GM13976 (cell line): Measurements from ENCODE around the gene FKBP2.

Source experiments
- DNase-seq: peaks from one replicate; pipeline ENCODE4 v3.0.0; 2012; ENCODE audit warnings: low spot score
- CTCF ChIP-seq: IDR thresholded peaks from 2 replicates; pipeline ENCODE4 v1.5.1; 2012; ENCODE audit warnings: borderline replicate concordance, mild to moderate bottlenecking; ENCODE audit not compliant: insufficient read depth; ENCODE audit errors: extremely low read depth, missing control alignments, control extremely low read depth
- in situ Hi-C: fragments of 300-500 bp; cut with MboI; formaldehyde crosslinking; loops from one replicate; pipeline ENCODE4 v1.12.0; 2022; ENCODE audit warnings: low sequenced_read_pairs, mixed read lengths, inconsistent platforms; ENCODE audit not compliant: unreplicated experiment

The FKBP2 gene

GRCh38 chr11:64263021-64263946 lies 22.4 kb downstream of the FKBP2 start:
- DNase-seq, result no peak
- TF ChIP-seq CTCF, result no peak
- in situ Hi-C loops, result no loop called here

GRCh38 chr11:64263947-64264317 lies 23.0 kb downstream of the FKBP2 start:
- no peak for TF ChIP-seq CTCF
- in situ Hi-C loops, result no loop called here
- no peak for DNase-seq

GRCh38 chr11:64264371-64264852 lies 23.5 kb downstream of the FKBP2 start:
- no peak for DNase-seq
- no peak for TF ChIP-seq CTCF
- in situ Hi-C loops, result no loop called here

- no peak for TF ChIP-seq CTCF
- no peak for DNase-seq
- in situ Hi-C loops, result no loop called here
Measured at GRCh38 chr11:64265176-64266160, 24.6 kb downstream of the FKBP2 start.

GRCh38 chr11:64266339-64266738 lies 25.4 kb downstream of the FKBP2 start:
- no peak for DNase-seq
- in situ Hi-C loops, result no loop called here
- no peak for TF ChIP-seq CTCF

- no peak for TF ChIP-seq CTCF
- in situ Hi-C loops, result no loop called here
- no peak for DNase-seq
Measured at GRCh38 chr11:64267207-64267945, 26.5 kb downstream of the FKBP2 start.
